Astrocyte of the cerebellum (primary cell): ENCODE data around the gene KRT77.
"Not testable (repeated sequence)": the region's sequence is repeated elsewhere in the genome, so short reads cannot be mapped to it uniquely, and the experiment has no call there.

Experiments used
- DNase-seq: peaks from one replicate; pipeline ENCODE4 v3.0.0-alpha.2; 2011; ENCODE audit warnings: low read depth
- H3K4me3 ChIP-seq: 2 replicates; pipeline ENCODE4 v1.5.1; 2011; ENCODE audit warnings: mild to moderate bottlenecking, low read depth, low read length, moderate library complexity
- in situ Hi-C: cut with HindIII; loops from 2 replicates; pipeline ENCODE4 v1.10.0; 2017; ENCODE audit warnings: low sequenced_read_pairs
- TF ChIP-seq, protein P1 (sequence below): IDR thresholded peaks from 2 replicates; pipeline ENCODE4 v1.5.1; 2012; ENCODE audit warnings: low read length, low read depth, moderate library complexity, mild to moderate bottlenecking; ENCODE audit errors: missing control alignments

The KRT77 gene

DNA sequence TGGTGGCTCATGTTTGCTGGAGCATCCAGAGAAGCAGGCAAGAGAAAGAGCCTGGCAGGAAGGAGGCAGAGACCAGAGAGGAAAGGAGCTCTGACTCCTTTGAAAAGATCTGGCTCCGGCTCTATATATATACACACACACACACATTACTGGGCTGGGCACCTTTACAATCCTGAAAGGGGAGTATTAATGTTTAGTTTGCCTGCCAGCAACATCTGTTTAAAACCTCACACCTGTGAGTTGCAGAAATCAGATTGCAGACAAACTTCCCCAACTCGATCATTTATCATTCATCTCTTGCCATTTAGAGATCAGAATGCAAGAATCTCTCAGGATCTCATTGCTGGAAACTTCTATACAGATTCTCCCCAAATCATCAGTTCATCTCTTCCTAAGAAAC lies at the start of gene KRT77:
TSS of gene KRT77 (minus strand) at position 101 of the 400 bp plus-strand sequence. CDS start at position 11, 90 bp downstream.
- in situ Hi-C loops = no loop called here
- TF ChIP-seq, protein P1, sequence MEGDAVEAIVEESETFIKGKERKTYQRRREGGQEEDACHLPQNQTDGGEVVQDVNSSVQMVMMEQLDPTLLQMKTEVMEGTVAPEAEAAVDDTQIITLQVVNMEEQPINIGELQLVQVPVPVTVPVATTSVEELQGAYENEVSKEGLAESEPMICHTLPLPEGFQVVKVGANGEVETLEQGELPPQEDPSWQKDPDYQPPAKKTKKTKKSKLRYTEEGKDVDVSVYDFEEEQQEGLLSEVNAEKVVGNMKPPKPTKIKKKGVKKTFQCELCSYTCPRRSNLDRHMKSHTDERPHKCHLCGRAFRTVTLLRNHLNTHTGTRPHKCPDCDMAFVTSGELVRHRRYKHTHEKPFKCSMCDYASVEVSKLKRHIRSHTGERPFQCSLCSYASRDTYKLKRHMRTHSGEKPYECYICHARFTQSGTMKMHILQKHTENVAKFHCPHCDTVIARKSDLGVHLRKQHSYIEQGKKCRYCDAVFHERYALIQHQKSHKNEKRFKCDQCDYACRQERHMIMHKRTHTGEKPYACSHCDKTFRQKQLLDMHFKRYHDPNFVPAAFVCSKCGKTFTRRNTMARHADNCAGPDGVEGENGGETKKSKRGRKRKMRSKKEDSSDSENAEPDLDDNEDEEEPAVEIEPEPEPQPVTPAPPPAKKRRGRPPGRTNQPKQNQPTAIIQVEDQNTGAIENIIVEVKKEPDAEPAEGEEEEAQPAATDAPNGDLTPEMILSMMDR = no peak
- no peak for DNase-seq

DNA sequence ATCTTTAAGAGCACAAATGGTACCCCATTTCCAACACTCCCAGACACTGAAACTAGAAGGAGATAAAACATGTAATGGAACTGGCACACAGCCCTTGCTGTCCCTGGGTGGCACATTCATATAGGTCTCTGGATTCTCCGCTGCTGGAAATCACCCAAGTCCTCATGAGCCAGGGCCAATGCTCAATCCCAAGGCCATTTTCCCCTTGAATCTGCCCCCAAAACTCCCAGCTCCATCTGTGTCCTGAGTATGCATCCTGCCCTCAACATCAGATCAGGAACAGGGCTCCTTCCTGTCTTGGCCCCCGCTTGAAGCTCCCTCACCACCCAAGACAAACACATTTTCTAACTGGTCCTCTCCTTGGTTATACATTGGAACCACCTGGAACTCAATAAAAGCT lies 49.2 kb upstream of the KRT77 start:
- in situ Hi-C loops = no loop called here
- H3K4me3 ChIP-seq = no peak overlapping the region
- TF ChIP-seq, protein P1 = no peak
- DNase-seq = no peak

More for the DNA sequence above, at the start of gene KRT77:
- no peak within 1 kb of the TSS for H3K4me3 ChIP-seq

DNA sequence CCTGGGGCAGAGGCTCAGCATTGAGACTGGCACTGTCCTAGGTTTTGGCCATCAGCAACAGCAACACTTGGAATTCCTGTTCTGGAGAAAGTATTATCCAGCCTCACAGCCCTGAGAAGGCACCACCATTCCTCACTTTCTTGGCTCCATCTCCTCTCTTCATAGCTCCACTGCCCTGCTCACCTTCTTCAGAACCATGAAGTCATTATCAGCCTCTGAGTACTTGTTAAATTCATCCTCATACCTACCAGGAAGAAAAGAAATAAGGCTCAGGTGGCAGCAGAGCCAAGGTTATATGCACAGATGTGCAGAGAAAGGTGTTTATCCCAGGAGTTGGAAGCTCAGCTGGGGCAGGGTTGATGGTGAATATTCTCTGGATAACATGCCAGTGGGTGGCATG lies 48.5 kb upstream of the KRT77 start:
- in situ Hi-C loops = no loop called here
- H3K4me3 ChIP-seq = no peak overlapping the region
- TF ChIP-seq, protein P1 = no peak
- DNase-seq = no peak

DNA sequence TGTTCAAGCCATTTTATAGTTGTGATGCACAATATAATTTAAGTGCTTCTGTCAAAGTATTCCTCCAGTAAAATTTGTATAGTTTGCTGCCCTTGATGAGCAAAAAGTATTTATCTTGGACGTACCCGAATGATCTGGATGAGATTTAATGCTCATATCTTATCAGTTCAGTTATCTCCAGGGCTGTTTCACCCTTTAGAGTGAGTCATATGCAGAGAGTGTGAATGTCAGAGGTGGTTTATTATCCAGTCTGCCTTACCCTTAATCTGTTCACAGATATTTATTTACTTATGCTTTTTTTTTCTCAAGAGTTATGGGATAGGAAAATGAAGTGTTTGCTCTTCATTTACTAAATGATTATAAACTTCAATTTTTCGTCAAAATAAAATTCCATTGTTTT lies 47.2 kb upstream of the KRT77 start:
- in situ Hi-C loops, DNase-seq, H3K4me3 ChIP-seq: not testable (repeated sequence)

DNA sequence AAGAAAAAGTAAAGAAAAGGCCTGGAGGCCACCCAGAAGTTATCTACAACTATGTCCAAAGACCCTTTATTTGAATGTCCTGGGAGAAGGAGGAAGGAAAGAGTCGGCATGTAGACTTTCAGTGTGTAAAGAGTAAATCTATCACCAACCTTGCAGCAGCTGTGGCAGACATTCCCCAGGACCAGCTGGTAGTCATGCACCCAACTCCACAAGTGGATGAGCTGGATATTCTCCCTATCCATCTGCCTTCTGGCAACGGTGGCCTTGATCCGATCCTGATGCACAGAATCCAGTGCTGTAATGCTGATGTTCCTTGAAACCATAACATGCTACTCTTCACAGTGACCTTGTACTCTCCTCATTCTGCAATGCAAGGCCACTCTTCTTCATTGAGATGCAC lies 46.5 kb upstream of the KRT77 start:
- in situ Hi-C loops = no loop called here
- no peak for DNase-seq
- TF ChIP-seq, protein P1 = no peak
- H3K4me3 ChIP-seq = no peak overlapping the region

DNA sequence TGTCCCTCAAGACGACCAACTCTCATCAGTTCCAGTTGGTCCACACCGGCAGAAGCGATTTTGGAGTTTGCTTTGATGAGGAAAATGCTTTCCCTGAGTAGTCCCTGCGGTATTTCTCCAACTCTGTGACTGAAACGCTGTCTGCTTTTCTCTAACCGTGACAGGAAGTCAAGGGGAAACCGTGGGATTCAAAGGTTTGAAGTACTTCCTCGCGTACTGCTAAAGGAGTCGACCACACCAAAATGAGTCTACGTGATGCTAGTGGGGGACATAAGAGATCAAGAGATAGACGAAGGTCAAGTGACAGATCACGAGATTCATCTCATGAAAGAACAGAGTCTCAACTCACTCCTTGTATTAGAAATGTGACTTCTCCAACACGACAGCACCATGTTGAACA lies 45.3 kb upstream of the KRT77 start:
- no peak for DNase-seq
- no peak overlapping the region for H3K4me3 ChIP-seq
- in situ Hi-C loops = no loop called here
- TF ChIP-seq, protein P1 = no peak

DNA sequence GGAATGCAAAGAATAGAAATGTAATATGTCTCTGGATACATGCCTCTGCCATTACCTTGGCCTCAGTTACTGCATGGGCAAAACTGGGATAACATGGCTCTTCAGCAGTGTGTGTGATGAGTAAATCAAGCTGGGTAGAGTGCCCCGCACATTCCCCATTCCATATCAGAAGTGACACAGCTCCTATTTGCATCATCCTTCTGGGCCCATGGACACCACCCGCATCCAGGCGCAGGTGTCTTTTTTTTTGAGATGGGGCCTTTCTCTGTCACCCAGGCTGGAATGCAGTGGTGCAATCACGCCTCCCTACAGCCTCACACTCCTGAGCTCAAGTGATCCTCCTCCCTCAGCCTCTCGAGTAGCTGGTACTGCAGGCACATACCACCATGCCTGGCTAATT lies 42.2 kb upstream of the KRT77 start:
- TF ChIP-seq, protein P1 = no peak
- no peak for DNase-seq
- no peak overlapping the region for H3K4me3 ChIP-seq
- in situ Hi-C loops = no loop called here
